Astrocyte of the spinal cord (primary cell): Measurements from ENCODE around the gene IMPDH1.
A peak's percentile ranks its signal among the peaks of the same experiment; 100 is the strongest.
"Not testable (repeated sequence)": the region's sequence is repeated elsewhere in the genome, so short reads cannot be mapped to it uniquely, and the experiment has no call there.

ENCODE experiments used
- DNase-seq: peaks from one replicate; pipeline ENCODE4 v3.0.0; 2011; ENCODE audit warnings: low read depth, low spot score
- H3K4me3 ChIP-seq: 2 replicates; pipeline ENCODE4 v1.5.1; 2011; ENCODE audit warnings: low read depth, mild to moderate bottlenecking, low read length, moderate library complexity
- CTCF ChIP-seq: IDR thresholded peaks from 2 replicates; pipeline ENCODE4 v1.5.1; 2012; ENCODE audit warnings: low read depth, mild to moderate bottlenecking, low read length, inconsistent platforms
- in situ Hi-C: cut with HindIII; loops from 2 replicates; pipeline ENCODE4 v1.10.0; 2017; ENCODE audit warnings: low sequenced_read_pairs

Gene IMPDH1

GRCh38 chr7:128409596-128410450, at the start of gene IMPDH1:
Gene IMPDH1 (minus strand): TSS chr7:128409982. CDS start chr7:128409901, 81 bp downstream.
- DNase-seq, result peak; percentile 87
- no peak for TF ChIP-seq CTCF
- in situ Hi-C loops, result no loop called here

GRCh38 chr7:128459394-128459878, 49.7 kb upstream of the IMPDH1 start:
- no peak overlapping the region for H3K4me3 ChIP-seq
- in situ Hi-C loops, result no loop called here
- DNase-seq, result peak; percentile 76
- peak; percentile 82 for TF ChIP-seq CTCF

More at GRCh38 chr7:128409596-128410450, at the start of gene IMPDH1:
- peak within 1 kb of the TSS; percentile 63 for H3K4me3 ChIP-seq

- in situ Hi-C loops, result no loop called here
- H3K4me3 ChIP-seq, result no peak overlapping the region
- no peak for DNase-seq
- TF ChIP-seq CTCF, result no peak
These were observed 49.2 kb upstream of the IMPDH1 start for GRCh38 chr7:128458956-128459355.

- in situ Hi-C loops, DNase-seq: not testable (repeated sequence)
- H3K4me3 ChIP-seq, result peak overlapping the region; percentile 93
These were observed 47.6 kb upstream of the IMPDH1 start for GRCh38 chr7:128457385-128457784.

GRCh38 chr7:128456255-128456725, 46.5 kb upstream of the IMPDH1 start:
- DNase-seq, result no peak
- in situ Hi-C loops, result no loop called here
- no peak for TF ChIP-seq CTCF
- peak overlapping the region; percentile 93 for H3K4me3 ChIP-seq

- TF ChIP-seq CTCF, result no peak
- peak within 1 kb of the TSS; percentile 93 for H3K4me3 ChIP-seq
- peak; percentile 97 for DNase-seq
- in situ Hi-C loops, result no loop called here
These were observed 45.9 kb upstream of the IMPDH1 start, which contains the start of gene HILPDA for GRCh38 chr7:128455543-128456254. Gene HILPDA (plus strand): TSS chr7:128455878. CDS start chr7:128457269, 1,391 bp downstream.
